Epithelial cell of proximal tubule (primary cell): ENCODE measurements around the gene ANKRD17. TPM values are rescaled to one million over a fixed set of nuclear protein-coding genes. Genes with fewer than 3 reads are reported as not detected.

Source experiments
- DNase-seq: peaks from one replicate; pipeline ENCODE4 v3.0.0-alpha.2; 2011; ENCODE audit warnings: low read depth
- H3K4me3 ChIP-seq: 2 replicates; pipeline ENCODE4 v1.5.1; 2011; ENCODE audit warnings: low read depth, mild to moderate bottlenecking, low read length
- total RNA-seq: library from RNA; depleted of rRNA; stranded (reverse); fragments of >200 nt; gene quantifications from 2 replicates; pipeline ENCODE4 v1.2.3, GENCODE V29; 2015
- TF ChIP-seq, protein P1 (sequence below): conservative IDR thresholded peaks from 2 replicates; pipeline ENCODE4 v1.5.1; 2012; ENCODE audit warnings: low read depth, mild to moderate bottlenecking, low read length

Gene ANKRD17
- total RNA-seq, 1 donor from 2014 or later, result 25.4 TPM

DNA sequence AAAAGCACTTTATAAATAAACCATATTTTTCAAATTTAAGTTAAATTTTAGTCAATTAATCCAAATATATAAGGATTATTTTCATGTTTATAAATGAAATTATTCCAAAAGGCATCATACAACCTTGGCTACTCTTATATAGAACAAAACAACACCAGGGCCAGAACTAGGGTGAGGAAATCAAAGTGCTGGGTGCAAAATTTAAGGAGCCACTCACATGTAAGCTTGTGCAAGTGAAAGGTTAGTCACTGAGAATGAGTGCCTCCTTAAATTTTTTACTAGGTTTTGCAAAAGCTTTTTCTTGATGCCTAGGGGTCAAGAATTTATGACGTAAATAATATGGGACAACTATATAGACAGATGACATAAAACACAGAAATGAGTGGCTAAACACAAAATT, 105.7 kb downstream of the ANKRD17 start:
- DNase-seq, result no peak
- no peak overlapping the region for H3K4me3 ChIP-seq
- TF ChIP-seq, protein P1, sequence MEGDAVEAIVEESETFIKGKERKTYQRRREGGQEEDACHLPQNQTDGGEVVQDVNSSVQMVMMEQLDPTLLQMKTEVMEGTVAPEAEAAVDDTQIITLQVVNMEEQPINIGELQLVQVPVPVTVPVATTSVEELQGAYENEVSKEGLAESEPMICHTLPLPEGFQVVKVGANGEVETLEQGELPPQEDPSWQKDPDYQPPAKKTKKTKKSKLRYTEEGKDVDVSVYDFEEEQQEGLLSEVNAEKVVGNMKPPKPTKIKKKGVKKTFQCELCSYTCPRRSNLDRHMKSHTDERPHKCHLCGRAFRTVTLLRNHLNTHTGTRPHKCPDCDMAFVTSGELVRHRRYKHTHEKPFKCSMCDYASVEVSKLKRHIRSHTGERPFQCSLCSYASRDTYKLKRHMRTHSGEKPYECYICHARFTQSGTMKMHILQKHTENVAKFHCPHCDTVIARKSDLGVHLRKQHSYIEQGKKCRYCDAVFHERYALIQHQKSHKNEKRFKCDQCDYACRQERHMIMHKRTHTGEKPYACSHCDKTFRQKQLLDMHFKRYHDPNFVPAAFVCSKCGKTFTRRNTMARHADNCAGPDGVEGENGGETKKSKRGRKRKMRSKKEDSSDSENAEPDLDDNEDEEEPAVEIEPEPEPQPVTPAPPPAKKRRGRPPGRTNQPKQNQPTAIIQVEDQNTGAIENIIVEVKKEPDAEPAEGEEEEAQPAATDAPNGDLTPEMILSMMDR, result no peak

DNA sequence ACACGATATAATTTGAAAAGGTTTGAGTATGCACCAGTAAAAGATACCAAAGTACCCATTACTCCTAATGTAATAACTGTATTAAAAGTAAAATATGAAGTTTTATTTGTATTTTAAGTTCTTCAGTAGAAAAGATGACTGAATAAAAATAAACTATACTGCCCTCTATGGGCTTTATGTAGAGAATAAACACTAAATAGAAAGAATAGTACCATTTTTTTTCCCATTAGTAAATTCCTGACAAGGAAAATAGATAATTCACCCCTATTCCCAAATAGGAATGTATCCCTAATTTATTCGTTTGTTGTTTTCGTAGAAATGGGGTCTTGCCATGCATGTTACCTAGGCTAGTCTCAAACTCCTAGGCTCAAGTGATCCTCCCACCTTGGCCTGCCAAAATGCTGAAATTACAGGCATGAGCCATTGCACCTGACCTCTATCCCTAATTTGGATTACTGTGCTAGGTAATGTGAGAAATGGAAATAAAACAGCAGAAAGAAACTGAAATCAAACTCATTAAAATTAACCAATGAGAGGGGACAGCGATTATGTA, 115.5 kb downstream of the ANKRD17 start:
- TF ChIP-seq, protein P1, result no peak
- no peak overlapping the region for H3K4me3 ChIP-seq
- no peak for DNase-seq

DNA sequence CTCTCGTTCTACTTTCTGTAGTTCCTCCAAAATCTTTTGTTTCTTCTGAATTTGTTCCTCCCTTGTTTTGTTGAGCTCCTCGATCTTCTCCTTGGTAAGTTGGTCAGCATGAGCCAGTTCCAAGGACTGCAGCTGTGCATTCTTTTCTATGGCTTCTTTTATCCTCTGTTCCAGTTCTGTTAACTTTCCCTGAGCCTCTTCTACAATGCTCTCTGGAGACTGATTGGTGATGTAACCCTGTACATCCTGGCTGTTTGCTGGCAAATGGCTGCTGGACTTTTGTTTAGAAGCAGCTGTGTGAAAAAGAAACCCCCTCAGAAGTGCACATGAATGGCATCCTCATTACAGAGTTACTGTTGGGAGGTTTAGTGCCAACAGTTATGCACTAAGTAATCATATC, 118.6 kb downstream of the ANKRD17 start:
- no peak for DNase-seq
- TF ChIP-seq, protein P1, result no peak
- H3K4me3 ChIP-seq, result no peak overlapping the region

DNA sequence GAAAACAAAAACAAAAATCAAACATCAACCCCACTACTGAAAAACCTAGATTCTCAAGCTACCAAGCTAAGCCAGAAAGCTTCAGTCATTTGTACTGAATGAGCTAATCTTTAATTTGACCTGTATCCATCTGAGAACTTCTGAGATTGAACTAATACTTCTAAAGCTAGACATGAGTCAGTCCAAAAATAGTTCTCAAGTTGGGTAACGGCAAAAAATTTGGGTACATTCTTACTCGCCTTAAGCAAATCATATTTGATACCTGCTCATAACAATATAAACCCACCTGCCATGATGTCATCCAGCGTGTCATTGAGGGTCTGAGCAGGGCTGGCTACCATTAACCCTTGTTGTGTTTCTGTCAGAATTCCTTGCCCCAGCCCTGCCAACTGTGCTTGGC, 119.4 kb downstream of the ANKRD17 start:
- TF ChIP-seq, protein P1, result no peak
- no peak for DNase-seq
- H3K4me3 ChIP-seq, result no peak overlapping the region

DNA sequence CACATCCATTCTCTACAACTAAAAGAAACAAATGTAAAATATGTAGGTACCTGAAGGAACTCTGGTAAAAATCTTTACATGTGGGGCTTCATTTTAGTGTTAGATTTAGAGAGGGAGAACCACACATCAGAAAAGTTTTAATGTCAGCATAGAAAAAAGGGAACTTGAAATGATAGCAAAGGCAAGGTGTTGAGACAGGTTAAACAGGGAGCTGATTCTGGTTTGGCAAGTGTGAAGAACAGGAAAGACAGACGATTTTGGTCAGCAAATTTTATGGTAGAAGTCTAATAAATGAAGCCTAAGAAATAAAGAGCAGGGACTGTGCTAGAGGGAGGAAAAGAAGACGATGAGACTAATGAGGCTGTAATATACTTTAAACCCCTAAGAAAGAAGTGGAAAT, 121.5 kb downstream of the ANKRD17 start:
- no peak for DNase-seq
- no peak overlapping the region for H3K4me3 ChIP-seq
- TF ChIP-seq, protein P1, result no peak

DNA sequence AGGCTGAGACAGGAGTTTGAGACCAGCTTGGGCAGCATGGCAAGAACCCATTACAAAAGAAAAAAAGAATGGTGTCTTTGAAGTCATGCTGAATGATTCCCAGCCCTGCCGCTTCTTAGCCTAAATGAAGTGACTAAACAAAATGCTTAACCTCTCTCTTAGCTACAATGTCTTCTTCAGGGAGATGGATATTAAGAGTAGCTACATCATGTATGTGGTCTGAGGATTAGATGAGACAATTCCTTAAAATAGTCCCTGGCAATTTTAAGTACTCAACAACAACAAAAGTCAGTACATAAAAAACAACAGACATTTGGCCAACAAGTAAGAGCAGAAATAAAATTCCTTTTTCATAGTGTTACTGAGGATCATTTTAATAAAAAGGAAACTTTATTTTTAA, 124.8 kb downstream of the ANKRD17 start:
- no peak for DNase-seq
- TF ChIP-seq, protein P1, result no peak

DNA sequence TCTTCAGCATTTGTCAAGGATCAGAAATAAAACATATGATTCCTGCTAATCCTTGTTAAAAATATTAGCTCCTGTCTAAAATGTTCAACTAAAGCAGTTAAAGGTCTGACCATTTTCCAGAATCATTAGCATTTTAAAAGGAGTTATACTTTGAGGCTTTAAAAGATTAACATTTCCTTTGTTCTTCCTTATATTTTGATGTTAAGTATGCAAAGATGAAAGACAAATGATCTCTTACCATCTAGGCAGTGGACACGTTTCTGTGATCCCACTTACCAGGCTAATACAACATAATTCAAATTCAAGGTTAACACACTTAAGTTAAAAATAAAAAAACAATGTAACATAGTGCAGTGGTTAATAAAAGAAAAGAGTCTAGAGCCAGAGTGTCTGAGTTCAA, 127.3 kb downstream of the ANKRD17 start:
- TF ChIP-seq, protein P1, result no peak
- DNase-seq, result no peak
- no peak overlapping the region for H3K4me3 ChIP-seq

More for the DNA sequence above, 124.8 kb downstream of the ANKRD17 start:
- no peak overlapping the region for H3K4me3 ChIP-seq
